ENCODE data around the gene ANKRD10. TPM values are rescaled to one million over a fixed set of nuclear protein-coding genes. Genes with fewer than 3 reads are reported as not detected.

ANKRD10 gene
- 147 TPM for total RNA-seq

GRCh38 chr13:110915057-110915873, at the start of gene ANKRD10:
Gene ANKRD10 (minus strand): TSS chr13:110915069. CDS start chr13:110914934, 135 bp downstream.

Small RNAs within 50 kb of the gene (small RNA-seq; reads per million reads assigned to genes)
- gene AL442128.1: not detected

Other genes with a start within 250 kb of the ANKRD10 start
- gene CARS2, start 209.0 kb downstream of the ANKRD10 start, total RNA-seq: 46.1 TPM
- gene ING1, start 201.4 kb downstream of the ANKRD10 start, total RNA-seq: 16.4 TPM
- 181 TPM for gene ARHGEF7, start 200.2 kb upstream of the ANKRD10 start, total RNA-seq

All from diencephalon (tissue), 1 donor.